ENCODE results near the gene C4B. TPM values are rescaled to one million over a fixed set of nuclear protein-coding genes. Genes with fewer than 3 reads are reported as not detected.
"Not testable (repeated sequence)": the region's sequence is repeated elsewhere in the genome, so short reads cannot be mapped to it uniquely, and the experiment has no call there.

C4B gene
- total RNA-seq, 3 donors from 2014 or later, result 4.9 to 5.3 (median 5.2) TPM

- DNase-seq; H3K27me3 Mint-ChIP-seq (ENCODE audit: low read depth); H3K9me3 Mint-ChIP-seq; H3K4me1 Mint-ChIP-seq (ENCODE audit: low read depth); H3K4me3 Mint-ChIP-seq; H3K36me3 Mint-ChIP-seq (ENCODE audit: insufficient read depth): not testable (repeated sequence)
- ATAC-seq, result peak; percentile 65 to 71
Observed at GRCh38 chr6:32037598-32038524, 23.3 kb downstream of the C4B start, which contains the start of gene CYP21A2. Gene CYP21A2, plus strand, starts transcription at chr6:32038415. Its CDS starts 8 bp downstream, at chr6:32038423.

GRCh38 chr6:32038878-32039277, 24.3 kb downstream of the C4B start:
- ATAC-seq; H3K9me3 Mint-ChIP-seq; DNase-seq; H3K4me1 Mint-ChIP-seq (ENCODE audit: low read depth); H3K4me3 Mint-ChIP-seq; H3K27me3 Mint-ChIP-seq (ENCODE audit: low read depth); H3K36me3 Mint-ChIP-seq (ENCODE audit: insufficient read depth): not testable (repeated sequence)

GRCh38 chr6:32039321-32040274, 25.0 kb downstream of the C4B start:
- H3K27me3 Mint-ChIP-seq (ENCODE audit: low read depth); H3K4me3 Mint-ChIP-seq; H3K36me3 Mint-ChIP-seq (ENCODE audit: insufficient read depth); ATAC-seq; H3K4me1 Mint-ChIP-seq (ENCODE audit: low read depth); DNase-seq; H3K9me3 Mint-ChIP-seq: not testable (repeated sequence)

- not testable (repeated sequence) for H3K36me3 Mint-ChIP-seq (ENCODE audit: insufficient read depth); H3K9me3 Mint-ChIP-seq; ATAC-seq; H3K4me1 Mint-ChIP-seq (ENCODE audit: low read depth); DNase-seq; H3K27me3 Mint-ChIP-seq (ENCODE audit: low read depth); H3K4me3 Mint-ChIP-seq
Observed at GRCh38 chr6:32040299-32041049, 25.9 kb downstream of the C4B start.

- not testable (repeated sequence) for H3K4me1 Mint-ChIP-seq (ENCODE audit: low read depth); H3K9me3 Mint-ChIP-seq; H3K27me3 Mint-ChIP-seq (ENCODE audit: low read depth); DNase-seq; H3K4me3 Mint-ChIP-seq; H3K36me3 Mint-ChIP-seq (ENCODE audit: insufficient read depth); ATAC-seq
Observed at GRCh38 chr6:32041050-32041321, 26.4 kb downstream of the C4B start.

GRCh38 chr6:32041385-32041784, 26.8 kb downstream of the C4B start:
- H3K36me3 Mint-ChIP-seq (ENCODE audit: insufficient read depth); DNase-seq; ATAC-seq; H3K27me3 Mint-ChIP-seq (ENCODE audit: low read depth); H3K4me3 Mint-ChIP-seq; H3K9me3 Mint-ChIP-seq; H3K4me1 Mint-ChIP-seq (ENCODE audit: low read depth): not testable (repeated sequence)

GRCh38 chr6:32042276-32042675, 27.7 kb downstream of the C4B start:
- not testable (repeated sequence) for DNase-seq; H3K36me3 Mint-ChIP-seq (ENCODE audit: insufficient read depth); H3K4me1 Mint-ChIP-seq (ENCODE audit: low read depth); H3K4me3 Mint-ChIP-seq; ATAC-seq; H3K27me3 Mint-ChIP-seq (ENCODE audit: low read depth); H3K9me3 Mint-ChIP-seq

GRCh38 chr6:32043589-32044380, 29.2 kb downstream of the C4B start:
- not testable (repeated sequence) for DNase-seq; H3K4me3 Mint-ChIP-seq; ATAC-seq; H3K36me3 Mint-ChIP-seq (ENCODE audit: insufficient read depth); H3K27me3 Mint-ChIP-seq (ENCODE audit: low read depth); H3K4me1 Mint-ChIP-seq (ENCODE audit: low read depth); H3K9me3 Mint-ChIP-seq

- not testable (repeated sequence) for ATAC-seq; H3K4me3 Mint-ChIP-seq; H3K9me3 Mint-ChIP-seq; H3K36me3 Mint-ChIP-seq (ENCODE audit: insufficient read depth); H3K4me1 Mint-ChIP-seq (ENCODE audit: low read depth); DNase-seq; H3K27me3 Mint-ChIP-seq (ENCODE audit: low read depth)
Observed at GRCh38 chr6:32044916-32045315, 30.3 kb downstream of the C4B start.

- ATAC-seq, result no peak
- Mint-ChIP-seq H3K4me1 (ENCODE audit: low read depth) (no peaks in the 10 kb centered on the region), H3K27me3 (ENCODE audit: low read depth) (no peaks in the 10 kb centered on the region)
Observed at GRCh38 chr6:32045811-32046449, 31.3 kb downstream of the C4B start.

GRCh38 chr6:32046450-32047083, 32.0 kb downstream of the C4B start:
- Mint-ChIP-seq H3K36me3 (ENCODE audit: insufficient read depth) (no peaks in the 10 kb centered on the region), H3K27me3 (ENCODE audit: low read depth) (no peaks in the 10 kb centered on the region), H3K4me1 (ENCODE audit: low read depth) (no peaks in the 10 kb centered on the region), H3K9me3 (no peaks in the 10 kb centered on the region), H3K4me3 (no peak overlapping the region)
- DNase-seq (no peak), ATAC-seq (no peak)

More at GRCh38 chr6:32045811-32046449, 31.3 kb downstream of the C4B start:
- Mint-ChIP-seq H3K4me3 (no peak overlapping the region), H3K36me3 (ENCODE audit: insufficient read depth) (no peaks in the 10 kb centered on the region), H3K9me3 (no peaks in the 10 kb centered on the region)
- no peak for DNase-seq

- no peak overlapping the region for H3K4me3 Mint-ChIP-seq
- no peaks in the 10 kb centered on the region for H3K4me1 Mint-ChIP-seq (ENCODE audit: low read depth)
- no peaks in the 10 kb centered on the region for H3K9me3 Mint-ChIP-seq
- DNase-seq (no peak), ATAC-seq (no peak)
- no peaks in the 10 kb centered on the region for H3K27me3 Mint-ChIP-seq (ENCODE audit: low read depth)
- no peaks in the 10 kb centered on the region for H3K36me3 Mint-ChIP-seq (ENCODE audit: insufficient read depth)
Observed at GRCh38 chr6:32047084-32047478, 32.5 kb downstream of the C4B start.

- ATAC-seq, result no peak
- H3K4me3 Mint-ChIP-seq, result no peak overlapping the region
- H3K36me3 Mint-ChIP-seq (ENCODE audit: insufficient read depth), result no peaks in the 10 kb centered on the region
- DNase-seq, result no peak
- H3K27me3 Mint-ChIP-seq (ENCODE audit: low read depth), result no peaks in the 10 kb centered on the region
- no peaks in the 10 kb centered on the region for H3K4me1 Mint-ChIP-seq (ENCODE audit: low read depth)
- H3K9me3 Mint-ChIP-seq, result no peaks in the 10 kb centered on the region
Observed at GRCh38 chr6:32047539-32047854, 32.9 kb downstream of the C4B start.

All from activated T-cell treated with anti-CD3 and anti-CD28 coated beads, Interleukin-2, amount 50 U/mL, for 4 hours (primary cell).